NCI-H2029 treated with DMSO at 0.1 percent for 48 hours (cell line): ENCODE measurements around the gene PAX2.

Experiments
- DNase-seq: peaks from one replicate; lab custom pipeline; 2025; lab: John Stamatoyannopoulos, UW

The PAX2 gene

DNA sequence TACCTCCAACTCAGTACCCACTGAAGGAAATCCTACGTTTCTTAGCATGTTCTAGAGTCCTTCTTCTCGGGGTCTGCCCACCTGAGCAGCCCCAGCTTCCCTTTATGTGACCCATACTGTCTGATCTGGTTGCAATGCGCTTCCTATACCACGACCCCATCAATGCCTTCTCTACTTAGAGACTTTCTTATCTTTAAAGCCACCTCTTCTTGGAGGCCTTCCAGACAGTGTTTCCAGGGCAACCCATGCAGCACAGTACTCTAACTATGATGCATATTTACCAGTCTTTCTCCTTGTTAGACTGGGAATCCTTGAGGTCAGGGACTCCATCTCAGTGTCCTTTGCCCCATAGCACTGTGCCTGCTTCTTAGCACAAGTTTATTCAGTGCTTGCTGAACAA, 112.9 kb downstream of the PAX2 start:
- no peak for DNase-seq

DNA sequence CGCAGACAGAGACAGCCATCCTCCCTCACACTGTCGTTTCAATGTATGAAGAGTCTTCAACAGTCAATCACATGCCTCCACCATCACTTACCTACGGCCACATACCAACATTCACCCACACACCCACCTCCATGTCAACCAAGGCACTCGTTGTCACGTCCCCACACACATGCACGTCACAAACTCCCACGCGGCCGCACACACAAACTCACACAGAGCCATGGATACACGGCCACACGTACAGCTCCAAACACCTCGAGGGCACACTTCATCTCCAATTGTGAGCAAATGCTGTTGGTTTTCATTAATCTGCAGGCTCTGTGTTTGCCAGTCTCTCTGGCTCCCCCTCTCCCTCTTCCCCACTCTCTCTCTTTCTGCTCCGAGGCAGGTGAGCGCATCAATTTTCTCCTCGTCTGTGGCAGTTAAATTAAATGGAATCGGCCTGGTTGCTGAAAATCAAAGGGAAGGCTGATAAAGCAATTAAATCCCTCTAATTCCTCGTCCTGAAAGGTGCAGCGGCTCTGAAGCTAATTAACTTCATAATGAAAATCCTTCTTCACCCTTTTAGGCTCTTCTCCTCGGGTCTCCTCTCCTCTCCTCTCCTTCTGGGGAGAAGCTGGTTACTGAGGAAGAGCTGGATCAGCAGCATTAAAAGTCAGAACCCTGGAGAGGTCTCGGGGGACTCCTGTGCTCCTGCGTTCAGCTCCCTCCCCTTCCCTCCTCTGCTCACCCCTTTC, 113.5 kb downstream of the PAX2 start:
- no peak for DNase-seq

DNA sequence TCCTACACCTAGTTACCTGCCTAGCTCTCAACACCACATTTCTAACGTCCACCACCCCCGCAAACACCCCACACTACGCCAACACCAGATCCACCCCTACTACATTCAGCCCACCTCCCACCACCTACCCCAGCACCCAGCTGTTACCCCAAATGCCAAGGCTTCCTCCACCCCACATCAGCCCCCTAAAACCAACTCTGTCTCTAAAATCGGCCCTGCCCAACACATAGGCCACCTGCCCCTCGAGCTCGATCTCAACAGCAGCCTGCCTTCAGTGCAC, 114.0 kb downstream of the PAX2 start:
- DNase-seq = no peak

DNA sequence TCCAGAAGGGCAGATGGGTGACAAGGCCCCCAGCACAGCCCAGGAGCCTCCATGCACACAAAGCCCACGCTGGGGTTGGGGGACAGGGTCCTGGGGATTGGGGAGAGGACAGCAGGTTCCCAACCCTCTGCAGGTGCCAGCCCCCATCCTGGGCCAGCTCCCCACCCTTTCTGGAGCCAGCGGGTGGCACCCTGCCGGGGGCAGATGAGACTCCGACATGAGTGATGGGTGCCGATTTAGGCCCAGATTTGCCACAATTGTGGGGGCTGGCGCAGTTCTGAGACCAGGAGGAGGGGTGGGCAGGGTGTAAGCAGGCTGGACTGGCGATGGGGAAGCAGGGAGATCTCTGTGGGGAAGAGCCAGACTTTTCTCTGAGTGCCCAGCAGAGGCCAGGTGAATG, 118.1 kb downstream of the PAX2 start:
- DNase-seq = no peak

DNA sequence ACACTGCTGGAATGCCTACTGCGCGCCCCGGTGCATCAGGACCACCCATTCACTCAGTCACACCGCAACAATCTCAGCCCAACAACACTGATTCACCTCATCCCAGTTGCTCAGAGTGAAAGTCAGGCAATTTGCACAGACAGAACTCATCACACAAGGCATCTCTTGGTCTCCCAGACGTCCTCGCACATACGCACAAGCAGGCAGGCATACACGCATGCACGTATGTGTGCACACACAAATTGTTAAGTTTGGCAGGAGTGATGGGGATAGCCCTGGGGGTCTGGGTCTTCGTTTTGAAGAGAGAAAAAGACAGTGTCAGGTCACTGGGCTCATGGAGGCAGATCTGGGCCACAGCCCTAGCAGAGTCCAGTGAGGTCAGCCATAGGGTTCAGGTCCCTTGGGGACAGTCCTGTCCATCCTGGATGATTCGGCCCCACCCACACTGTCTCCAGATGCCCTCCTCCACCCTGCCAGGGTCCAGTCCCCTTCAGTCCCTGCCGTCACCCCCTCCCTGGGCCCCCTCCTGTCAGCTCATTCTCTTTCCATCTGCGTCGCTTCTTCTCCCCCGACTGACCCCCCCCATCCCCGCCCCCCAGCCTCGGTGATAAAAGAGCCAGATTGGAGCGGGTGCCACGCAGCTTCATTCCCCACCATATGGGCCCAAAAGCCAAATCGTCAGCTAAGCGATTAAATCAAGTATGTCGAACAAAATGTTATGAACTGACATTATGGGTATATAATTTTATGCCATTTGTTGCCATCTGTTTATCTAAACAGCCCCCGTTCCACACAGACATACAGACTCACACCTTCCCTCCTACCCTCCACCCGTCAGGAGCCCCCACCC, 118.9 kb downstream of the PAX2 start:
- DNase-seq = no peak

DNA sequence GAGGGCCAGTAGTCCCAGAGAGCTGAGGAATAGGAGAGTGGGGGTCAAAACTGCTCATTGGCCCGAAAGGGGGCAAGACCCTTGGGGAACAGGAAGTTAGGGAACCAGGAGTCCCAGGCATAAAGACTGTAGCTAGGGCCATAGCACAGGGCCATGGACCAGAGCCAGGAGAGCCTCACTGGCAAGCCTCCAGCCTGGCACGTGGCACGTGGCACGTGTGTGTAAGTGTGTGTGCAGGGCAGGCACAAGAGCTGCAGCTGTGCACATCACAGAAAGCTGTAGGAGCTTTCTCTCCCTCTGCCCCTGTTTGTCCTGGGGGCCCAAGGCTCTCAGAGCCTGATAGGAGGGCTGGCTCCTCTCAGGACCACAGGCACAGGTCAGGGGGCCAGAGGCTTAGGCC, 119.6 kb downstream of the PAX2 start:
- DNase-seq = no peak

GRCh38 chr10:100866010-100866409, 120.6 kb downstream of the PAX2 start:
- no peak for DNase-seq

DNA sequence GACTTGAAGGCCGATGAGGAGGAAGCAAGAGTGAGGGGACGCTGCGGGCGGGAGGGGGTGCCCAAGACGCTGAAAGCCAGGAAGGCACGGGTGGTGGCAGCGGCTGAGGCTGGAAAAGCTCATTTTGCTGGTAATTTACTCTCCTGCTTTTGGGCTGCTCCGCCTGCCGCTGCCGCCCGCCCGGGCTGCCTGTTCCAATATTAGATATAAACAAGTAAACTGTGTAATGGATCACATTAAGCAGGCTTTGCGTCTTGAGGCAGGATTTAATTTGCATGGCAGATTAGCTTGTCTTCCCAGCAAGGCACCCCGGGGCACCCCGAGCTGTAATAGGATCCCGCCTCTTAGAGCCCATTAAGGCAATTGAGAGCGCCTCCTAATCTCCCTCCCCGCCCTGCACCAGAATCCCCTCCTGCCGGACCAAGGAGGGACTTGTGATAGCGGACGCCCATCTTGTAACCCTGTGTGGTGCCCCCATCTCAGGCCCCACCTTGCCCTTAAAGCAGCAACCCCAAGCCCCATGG, 121.3 kb downstream of the PAX2 start:
- no peak for DNase-seq

DNA sequence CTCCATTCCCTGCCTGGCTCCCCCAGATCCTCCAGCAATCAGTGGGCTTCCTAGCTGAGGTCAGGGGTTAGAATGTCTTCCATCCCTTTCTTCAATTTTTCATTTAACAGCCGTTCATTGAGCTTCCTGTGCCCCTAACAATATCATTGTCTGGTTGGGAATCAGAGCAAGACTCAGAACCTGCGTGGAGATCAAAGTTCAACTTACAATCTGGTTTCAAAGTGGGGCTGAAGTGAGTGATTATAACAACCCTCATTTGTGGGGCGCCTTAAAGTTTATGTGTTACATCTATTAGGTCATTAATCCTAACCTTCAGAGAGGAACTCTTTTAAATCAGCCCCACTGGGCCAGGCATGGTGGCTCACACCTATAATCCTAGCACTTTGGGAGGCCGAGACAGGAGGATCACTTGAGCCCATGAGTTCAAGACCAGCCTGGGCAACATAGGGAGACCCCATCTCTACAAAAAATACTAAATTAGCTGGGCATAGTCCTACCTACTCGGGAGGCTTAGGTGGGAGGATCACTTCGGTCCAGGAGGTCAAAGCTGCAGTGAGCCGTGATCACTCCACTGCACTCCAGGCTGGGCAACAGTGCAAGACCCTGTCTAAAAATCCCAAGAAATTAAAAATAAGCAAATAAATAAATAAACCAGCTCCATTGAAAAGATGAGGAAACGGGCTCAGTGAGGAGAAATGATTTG, 122.0 kb downstream of the PAX2 start:
- DNase-seq = no peak

DNA sequence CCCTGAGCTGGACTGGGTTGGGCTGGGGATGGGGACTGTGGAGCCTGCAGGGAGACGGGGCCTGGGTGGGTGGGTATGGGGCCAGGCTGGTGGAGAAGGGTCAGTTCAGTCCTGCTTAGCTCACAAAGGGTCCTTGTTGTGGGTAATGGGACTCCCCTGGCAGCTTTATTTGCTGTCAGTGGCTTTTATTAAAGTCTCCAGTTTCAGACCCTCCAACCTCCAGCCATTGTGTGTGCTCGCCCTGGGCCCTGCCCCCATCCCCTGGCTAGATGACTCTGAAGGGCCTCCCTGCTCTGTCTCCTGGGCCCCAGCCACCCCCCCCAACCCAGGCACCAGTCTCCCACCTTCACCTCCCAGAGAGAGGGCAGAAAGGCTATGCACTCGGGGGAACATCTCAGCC, 123.0 kb downstream of the PAX2 start:
- DNase-seq = no peak

- no peak for DNase-seq
Observed at GRCh38 chr10:100869399-100869798, 124.0 kb downstream of the PAX2 start.

GRCh38 chr10:100872034-100872791, 126.8 kb downstream of the PAX2 start:
- no peak for DNase-seq

GRCh38 chr10:100873146-100873826, 127.9 kb downstream of the PAX2 start:
- DNase-seq = no peak

- no peak for DNase-seq
Observed at GRCh38 chr10:100873827-100874326, 128.5 kb downstream of the PAX2 start.

GRCh38 chr10:100874702-100875483, 129.5 kb downstream of the PAX2 start:
- DNase-seq = no peak

DNA sequence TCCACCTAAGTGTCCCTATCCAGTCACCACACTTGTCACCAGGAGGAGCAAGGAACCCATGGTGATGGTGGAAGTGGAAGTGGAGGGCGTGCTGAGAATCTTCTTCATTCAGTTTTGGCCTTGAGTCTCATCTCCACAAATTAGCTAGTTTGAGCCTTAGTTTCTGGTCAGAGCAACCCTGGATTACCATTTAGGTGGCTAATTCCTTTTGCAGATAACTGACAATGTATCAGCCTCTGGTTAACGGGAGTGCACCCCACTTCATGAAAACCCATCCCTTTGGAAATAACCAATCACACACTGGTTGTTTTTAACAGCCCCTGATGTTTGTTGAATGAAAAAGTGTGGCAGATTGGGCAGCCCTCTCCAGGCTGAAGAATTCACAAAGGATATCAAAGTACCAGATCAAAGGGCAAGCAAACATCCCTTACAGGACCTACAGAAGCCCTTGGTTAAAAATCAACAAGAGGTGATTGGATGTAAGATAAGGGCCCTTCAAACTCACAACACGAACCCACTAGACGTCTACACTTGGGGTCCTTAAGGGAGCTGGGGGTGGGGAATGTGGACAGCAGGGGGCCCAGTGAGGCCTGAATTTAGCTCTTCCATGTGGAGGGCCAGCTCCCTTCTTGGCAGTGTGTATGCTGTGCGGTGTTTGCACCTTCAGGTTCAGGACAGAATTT, 130.2 kb downstream of the PAX2 start:
- no peak for DNase-seq

DNA sequence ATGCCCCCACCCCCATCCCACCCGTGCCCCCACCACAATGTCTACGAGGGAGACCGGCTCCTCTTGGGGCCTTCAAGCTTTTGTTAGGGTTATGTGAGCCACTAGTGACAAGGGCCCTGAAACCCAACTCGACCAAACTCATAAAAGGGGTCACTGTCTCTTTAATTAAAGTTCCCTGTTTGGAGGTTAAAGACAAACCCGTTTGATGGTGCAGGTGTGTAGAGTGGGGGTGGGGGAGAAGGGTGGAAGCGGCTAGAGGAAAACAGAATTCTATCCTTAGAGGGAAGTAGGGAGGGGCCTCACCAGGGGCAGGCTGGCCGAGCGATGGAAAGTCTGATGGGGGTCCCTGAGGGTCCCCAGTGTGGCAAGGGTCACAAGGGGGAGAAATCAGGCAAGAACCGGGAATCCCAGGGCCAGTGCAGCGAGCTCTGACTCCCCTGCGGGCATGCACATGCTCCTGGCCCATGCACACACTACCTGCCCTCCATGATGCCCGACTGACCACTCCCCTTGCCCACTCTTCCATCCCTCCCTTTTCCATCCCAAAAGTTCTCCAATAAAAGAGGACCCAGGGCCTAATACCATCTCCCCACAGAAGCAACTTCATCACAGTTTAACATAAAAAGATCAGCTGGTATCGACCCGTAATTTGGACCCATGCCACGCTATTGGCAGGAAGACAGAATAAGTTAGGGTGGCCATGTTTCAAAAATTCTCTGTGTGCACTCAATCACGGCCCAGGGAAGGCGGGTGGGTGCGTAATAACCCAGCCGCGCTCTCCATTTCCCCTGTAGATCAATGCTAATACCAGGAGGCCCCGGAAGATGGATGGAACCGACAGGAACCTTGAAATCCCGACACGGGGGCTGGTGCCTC, 131.4 kb downstream of the PAX2 start:
- DNase-seq = no peak

- no peak for DNase-seq
Observed at GRCh38 chr10:100877461-100877850, 132.1 kb downstream of the PAX2 start.
